HG02840 (cell line): ENCODE results near the gene FAM163B.

Experiments used
- ATAC-seq: cut with Tn5 transposase; IDR thresholded peaks from one replicate; pipeline ENCODE4 v1.9.1; 2021; ENCODE audit warnings: mild to moderate bottlenecking, moderate library complexity, moderate number of reproducible peaks; ENCODE audit not compliant: unreplicated experiment, low FRiP score

The FAM163B gene

GRCh38 chr9:133556354-133556753 is 52.8 kb downstream of the FAM163B start:
- ATAC-seq = no peak

- ATAC-seq = no peak
Observed at GRCh38 chr9:133554729-133555128, 54.5 kb downstream of the FAM163B start.

- ATAC-seq = no peak
Observed at GRCh38 chr9:133553973-133554713, 55.0 kb downstream of the FAM163B start.

DNA sequence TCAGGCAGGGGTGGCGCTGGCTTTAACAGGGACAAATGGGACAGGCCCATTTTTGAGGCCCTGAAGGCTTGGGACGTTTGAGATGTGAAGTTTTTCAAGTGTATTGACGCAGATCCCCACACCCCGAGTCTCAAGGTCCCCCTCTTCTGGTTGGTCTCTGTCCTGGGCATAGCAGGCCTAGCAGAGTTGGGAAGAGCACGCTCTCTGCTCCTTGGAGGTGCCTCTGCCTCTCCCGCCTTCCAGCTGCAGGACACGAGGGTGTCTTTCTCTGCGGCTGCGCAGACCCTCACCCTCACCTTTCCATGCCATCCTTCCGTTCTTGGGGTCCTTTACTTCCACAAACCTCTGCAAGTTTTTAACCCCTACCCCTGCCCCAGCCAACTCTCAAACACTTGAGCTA is 56.1 kb downstream of the FAM163B start:
- ATAC-seq = no peak

DNA sequence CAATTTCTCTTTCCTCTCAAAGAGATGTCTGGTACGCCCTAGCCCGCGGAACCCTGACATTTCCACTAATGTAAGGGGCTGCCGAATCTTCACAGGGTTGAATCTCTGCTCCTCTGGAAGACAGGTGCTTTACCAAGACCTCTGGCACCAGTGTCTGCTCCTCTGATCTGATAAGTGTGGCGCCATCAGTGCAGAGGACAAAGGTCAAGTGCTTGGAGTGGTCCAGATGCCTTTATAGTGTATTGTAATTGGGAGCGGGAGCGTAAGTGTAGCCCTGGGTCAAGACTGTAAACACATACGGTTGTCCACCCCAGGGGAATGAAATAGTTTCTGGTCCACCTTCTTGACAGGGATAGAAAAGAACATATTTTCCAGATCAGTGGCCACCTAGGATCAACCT is 57.0 kb downstream of the FAM163B start:
- ATAC-seq = no peak

- ATAC-seq = no peak
Observed at GRCh38 chr9:133551446-133551845, 57.7 kb downstream of the FAM163B start.

GRCh38 chr9:133547116-133547515 is 62.1 kb downstream of the FAM163B start:
- no peak for ATAC-seq

GRCh38 chr9:133546287-133546680 is 62.9 kb downstream of the FAM163B start:
- no peak for ATAC-seq

GRCh38 chr9:133545494-133546286 is 63.5 kb downstream of the FAM163B start:
- ATAC-seq = no peak

GRCh38 chr9:133543772-133544467 is 65.3 kb downstream of the FAM163B start:
- no peak for ATAC-seq

GRCh38 chr9:133542002-133542401 is 67.2 kb downstream of the FAM163B start:
- ATAC-seq = no peak

DNA sequence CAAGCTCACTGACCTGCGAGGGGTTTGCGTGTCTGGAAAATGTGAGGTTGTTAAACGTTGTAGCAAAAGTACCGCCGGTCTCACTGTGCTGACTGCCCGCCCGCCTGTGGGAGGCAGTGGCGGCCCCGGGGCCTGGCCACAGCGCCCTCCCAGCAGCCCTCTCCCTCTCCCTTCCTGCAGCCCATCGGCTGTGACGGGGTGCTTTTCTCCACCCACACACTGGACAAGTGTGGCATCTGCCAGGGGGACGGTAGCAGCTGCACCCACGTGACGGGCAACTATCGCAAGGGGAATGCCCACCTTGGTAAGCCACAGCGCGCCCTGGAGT is 68.5 kb downstream of the FAM163B start:
- no peak for ATAC-seq

- no peak for ATAC-seq
Observed at GRCh38 chr9:133539991-133540697, 69.0 kb downstream of the FAM163B start.

- ATAC-seq = no peak
Observed at GRCh38 chr9:133538851-133539833, 70.0 kb downstream of the FAM163B start.

DNA sequence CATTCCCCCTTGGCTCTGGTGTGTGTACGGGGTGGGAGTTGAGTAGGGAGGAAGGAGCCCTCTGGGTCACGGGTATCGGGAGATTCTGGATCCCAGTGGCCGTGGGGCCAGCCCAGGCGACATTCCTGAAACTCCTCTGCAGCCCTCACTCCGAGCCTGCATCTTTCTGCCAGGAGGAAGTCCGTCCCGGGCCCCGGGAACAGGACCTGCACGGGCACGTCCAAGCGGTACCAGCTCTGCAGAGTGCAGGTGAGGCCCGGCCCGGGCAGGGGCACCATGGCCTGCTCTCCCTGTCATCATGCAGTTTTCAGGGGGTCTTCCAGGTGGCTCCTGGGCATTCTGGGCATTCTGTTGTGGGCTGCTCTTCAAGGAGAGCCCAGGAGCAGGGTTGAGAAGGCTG is 71.0 kb downstream of the FAM163B start:
- ATAC-seq = no peak

- no peak for ATAC-seq
Observed at GRCh38 chr9:133537257-133537656, 71.9 kb downstream of the FAM163B start.

DNA sequence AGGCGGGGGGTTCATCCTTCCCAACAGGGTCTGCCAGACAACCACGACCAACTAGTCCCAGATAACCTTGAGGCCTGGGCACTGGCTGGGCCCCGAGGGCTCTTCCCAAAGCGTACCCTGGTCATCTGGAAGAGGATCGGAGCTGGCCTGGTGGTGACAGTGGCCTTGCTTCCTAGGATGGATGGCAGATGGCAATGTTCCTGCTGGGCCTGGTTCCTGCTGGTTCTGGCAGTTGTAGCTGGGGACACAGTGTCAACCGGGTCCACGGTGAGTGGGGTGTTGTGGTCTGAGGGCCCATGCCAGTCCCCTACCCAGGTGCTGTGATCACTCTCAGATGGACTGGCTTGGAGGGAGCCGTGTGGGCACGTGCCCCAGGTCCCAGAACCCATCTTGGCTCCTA is 72.7 kb downstream of the FAM163B start:
- no peak for ATAC-seq

- no peak for ATAC-seq
Observed at GRCh38 chr9:133536080-133536479, 73.1 kb downstream of the FAM163B start.

DNA sequence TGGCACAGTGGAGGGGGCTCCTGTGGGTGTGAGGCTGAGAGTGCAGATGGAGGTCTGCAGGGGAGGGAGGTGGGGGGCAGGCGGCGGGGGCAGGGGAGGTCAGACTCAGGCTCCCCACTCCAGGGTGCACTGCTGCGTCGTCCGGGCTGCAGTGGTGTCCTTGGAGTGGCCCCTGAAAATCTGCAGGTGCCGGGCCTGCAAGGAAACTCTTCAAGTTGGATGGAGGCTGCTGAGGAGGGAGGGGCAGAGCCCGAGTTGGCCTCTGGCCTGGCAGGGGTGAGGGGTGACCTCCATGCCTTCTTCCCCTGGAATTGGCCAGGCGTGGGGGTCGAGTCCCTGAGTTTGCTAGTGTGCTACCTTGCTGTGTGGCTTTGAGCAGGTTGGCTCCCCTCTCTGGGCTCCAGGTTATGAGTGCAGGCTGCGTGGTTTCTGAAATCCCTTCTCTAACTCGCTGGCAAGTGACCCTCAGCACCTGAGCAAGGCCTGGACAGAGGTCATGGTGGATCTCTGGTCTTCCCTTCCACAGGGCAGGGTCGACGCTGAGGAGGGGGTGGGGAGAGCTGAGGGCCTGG is 73.8 kb downstream of the FAM163B start:
- no peak for ATAC-seq
